Measurements from ENCODE around the gene MAPK9.

Gene MAPK9

GRCh38 chr5:180287404-180287803 lies 4.5 kb downstream of the MAPK9 start:
- DNase-seq (ENCODE audit: insufficient read length, low spot score) (no peak), FAIRE-seq (no peak)
- TF ChIP-seq, protein P1, sequence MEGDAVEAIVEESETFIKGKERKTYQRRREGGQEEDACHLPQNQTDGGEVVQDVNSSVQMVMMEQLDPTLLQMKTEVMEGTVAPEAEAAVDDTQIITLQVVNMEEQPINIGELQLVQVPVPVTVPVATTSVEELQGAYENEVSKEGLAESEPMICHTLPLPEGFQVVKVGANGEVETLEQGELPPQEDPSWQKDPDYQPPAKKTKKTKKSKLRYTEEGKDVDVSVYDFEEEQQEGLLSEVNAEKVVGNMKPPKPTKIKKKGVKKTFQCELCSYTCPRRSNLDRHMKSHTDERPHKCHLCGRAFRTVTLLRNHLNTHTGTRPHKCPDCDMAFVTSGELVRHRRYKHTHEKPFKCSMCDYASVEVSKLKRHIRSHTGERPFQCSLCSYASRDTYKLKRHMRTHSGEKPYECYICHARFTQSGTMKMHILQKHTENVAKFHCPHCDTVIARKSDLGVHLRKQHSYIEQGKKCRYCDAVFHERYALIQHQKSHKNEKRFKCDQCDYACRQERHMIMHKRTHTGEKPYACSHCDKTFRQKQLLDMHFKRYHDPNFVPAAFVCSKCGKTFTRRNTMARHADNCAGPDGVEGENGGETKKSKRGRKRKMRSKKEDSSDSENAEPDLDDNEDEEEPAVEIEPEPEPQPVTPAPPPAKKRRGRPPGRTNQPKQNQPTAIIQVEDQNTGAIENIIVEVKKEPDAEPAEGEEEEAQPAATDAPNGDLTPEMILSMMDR (IDR thresholded peaks at IDR 0.05; ENCODE audit: insufficient read depth, missing control alignments), result no peak

DNA sequence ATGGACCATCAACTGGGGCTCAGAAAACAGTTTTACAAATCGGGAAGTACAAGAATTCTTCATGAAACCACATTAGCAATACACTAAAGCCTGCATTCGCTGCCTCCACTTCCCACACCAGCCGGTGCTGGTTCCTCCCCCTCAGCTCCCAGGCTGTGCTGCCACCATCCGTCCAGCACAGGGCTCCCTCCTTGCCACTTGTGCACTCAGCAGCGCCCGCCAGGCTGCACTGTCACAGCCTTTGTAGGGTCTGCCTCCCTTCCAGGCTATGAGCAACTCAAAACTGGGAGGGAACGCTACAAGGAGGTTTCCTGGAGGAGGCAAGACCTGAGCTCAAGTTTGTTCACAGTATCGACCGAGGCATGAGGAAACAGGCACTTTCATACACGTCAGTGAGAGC lies 7.7 kb downstream of the MAPK9 start:
- FAIRE-seq, result no peak
- DNase-seq (ENCODE audit: insufficient read length, low spot score), result no peak
- TF ChIP-seq, protein P1 (IDR thresholded peaks at IDR 0.05; ENCODE audit: insufficient read depth, missing control alignments), result no peak

GRCh38 chr5:180283026-180283615 lies 8.8 kb downstream of the MAPK9 start:
- TF ChIP-seq, protein P1 (IDR thresholded peaks at IDR 0.05; ENCODE audit: insufficient read depth, missing control alignments), result no peak
- DNase-seq (ENCODE audit: insufficient read length, low spot score) (no peak), FAIRE-seq (no peak)

GRCh38 chr5:180282281-180282680 lies 9.6 kb downstream of the MAPK9 start:
- DNase-seq (ENCODE audit: insufficient read length, low spot score), result no peak
- no peak for FAIRE-seq
- TF ChIP-seq, protein P1 (IDR thresholded peaks at IDR 0.05; ENCODE audit: insufficient read depth, missing control alignments), result no peak

GRCh38 chr5:180281706-180282105 lies 10.2 kb downstream of the MAPK9 start:
- DNase-seq (ENCODE audit: insufficient read length, low spot score), result no peak
- no peak for FAIRE-seq
- TF ChIP-seq, protein P1 (IDR thresholded peaks at IDR 0.05; ENCODE audit: insufficient read depth, missing control alignments), result no peak

DNA sequence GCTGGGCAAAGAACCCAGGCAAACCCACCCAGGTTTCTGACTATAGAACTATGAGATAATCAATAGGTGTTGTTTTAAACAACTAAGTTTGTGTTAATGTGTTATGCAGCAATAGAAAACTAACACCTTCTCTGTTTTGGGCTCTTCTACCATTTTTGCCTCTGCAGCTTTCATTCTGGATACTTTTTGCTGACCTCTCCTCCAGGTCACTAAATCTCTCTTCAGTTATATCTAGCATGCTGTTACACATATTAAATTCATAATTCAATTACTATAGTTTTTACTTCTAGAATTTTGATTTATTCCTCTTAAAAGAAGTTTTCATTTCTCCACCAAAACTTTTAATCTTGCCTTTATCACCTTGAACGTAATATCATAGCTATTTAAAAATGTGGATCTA lies 17.2 kb downstream of the MAPK9 start:
- TF ChIP-seq, protein P1 (IDR thresholded peaks at IDR 0.05; ENCODE audit: insufficient read depth, missing control alignments), result no peak
- DNase-seq (ENCODE audit: insufficient read length, low spot score) (no peak), FAIRE-seq (no peak)

DNA sequence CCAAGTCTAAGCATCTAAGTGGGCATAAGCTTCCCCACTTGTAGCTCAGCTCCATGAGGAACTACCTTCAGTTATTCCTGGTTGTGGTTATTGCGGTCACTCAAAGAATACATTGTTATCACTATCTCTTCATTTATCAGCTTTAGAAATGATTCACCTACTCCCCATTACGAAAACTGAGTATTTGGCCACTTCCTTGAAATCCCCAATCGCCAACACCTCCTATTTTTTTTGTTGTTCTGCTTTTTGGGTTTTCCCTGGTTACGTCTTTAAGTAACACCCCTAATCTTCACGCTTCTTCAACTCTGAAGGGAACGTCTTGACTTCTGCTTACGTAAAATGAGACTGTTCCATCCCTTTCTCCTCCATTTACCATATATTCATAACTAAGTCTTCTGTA lies 20.7 kb downstream of the MAPK9 start:
- DNase-seq (ENCODE audit: insufficient read length, low spot score) (no peak), FAIRE-seq (no peak)
- TF ChIP-seq, protein P1 (IDR thresholded peaks at IDR 0.05; ENCODE audit: insufficient read depth, missing control alignments), result no peak
